ENCODE results near the gene ABHD17B.

ABHD17B gene

DNA sequence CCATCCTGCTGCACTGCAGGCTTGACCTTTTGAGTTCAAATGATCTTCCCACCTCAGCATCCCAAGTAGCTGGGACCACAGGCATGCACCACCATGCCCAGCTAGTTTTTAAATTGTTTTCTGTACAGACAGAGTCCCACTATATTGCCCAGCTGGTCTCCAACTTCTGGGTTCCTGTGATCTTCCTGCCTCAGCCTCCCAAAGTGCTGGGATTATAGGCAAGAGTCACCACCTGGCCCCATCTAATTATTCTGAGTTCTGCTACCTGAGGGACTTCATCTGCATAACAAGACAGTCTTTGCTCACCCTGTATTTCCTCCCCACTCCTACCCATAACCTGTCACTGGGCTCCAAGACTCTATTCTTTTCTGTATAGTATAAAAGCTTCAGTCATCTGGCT is 88.1 kb downstream of the ABHD17B start:
- in situ Hi-C loops (cut with MboI; ENCODE audit: low sequenced_read_pairs), result no loop called here

DNA sequence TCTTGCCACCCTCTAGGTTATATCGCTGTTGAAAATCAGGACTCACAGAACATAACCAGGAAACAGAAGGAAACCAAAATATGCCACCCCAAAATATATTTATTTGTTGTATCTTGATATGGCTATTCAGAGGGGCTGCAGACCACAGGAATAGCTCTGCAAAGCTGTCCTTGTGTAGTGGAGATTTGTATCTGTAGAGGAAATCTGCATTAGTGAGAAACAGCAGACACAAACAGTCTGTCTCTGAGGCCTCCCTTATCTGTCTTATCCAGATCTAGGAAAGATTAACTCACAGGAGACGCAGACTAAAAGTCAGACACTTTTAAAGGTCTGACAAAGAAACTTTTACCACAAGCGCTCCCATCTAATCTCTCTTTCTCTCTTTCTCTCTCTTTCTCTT is 88.5 kb downstream of the ABHD17B start:
- in situ Hi-C loops (cut with MboI; ENCODE audit: low sequenced_read_pairs), result no loop called here

DNA sequence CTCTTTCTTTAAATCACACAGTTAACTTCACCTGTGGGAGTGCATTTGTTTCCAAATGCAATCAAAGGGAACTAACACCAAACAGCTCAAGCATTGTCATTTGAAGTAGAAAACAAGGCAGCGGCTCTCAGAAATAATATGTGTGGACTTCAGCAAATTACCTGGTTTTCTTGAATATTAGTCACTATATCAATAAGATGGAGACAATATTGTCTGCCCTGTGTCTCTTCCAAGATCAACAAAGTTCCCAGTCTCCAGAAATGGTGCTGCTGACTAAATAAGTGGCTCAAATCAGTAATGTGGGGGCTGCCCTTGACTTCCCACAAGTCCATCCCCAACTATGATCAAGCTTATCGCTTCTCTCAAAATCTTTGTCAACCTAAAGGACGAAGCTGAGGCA is 89.6 kb downstream of the ABHD17B start:
- in situ Hi-C loops (cut with MboI; ENCODE audit: low sequenced_read_pairs), result no loop called here

DNA sequence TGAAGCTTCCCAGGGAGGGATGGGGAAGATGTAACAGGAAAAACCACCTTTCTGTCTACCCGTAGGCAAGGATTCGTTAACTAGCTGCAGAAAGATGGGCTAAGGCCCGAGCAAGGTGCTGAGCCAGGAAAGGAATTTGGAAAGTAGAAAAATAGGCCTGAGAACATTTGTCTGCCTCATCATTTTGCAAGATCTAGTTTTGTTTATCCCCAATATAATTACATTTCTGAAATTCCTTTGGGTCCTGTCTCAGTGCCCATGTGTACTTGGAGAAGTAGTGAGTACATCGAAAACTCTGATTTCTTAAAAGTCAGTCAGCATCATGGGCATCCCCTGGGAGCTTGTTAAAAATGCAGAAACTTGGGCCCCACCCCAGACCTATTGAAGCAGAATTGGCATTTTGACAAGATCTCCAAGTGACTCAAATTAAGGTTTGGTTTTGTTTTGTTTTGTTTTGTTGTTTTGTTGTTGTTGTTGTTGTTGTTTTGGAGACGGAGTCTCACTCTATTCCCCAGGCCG is 90.5 kb downstream of the ABHD17B start:
- in situ Hi-C loops (cut with MboI; ENCODE audit: low sequenced_read_pairs), result no loop called here

DNA sequence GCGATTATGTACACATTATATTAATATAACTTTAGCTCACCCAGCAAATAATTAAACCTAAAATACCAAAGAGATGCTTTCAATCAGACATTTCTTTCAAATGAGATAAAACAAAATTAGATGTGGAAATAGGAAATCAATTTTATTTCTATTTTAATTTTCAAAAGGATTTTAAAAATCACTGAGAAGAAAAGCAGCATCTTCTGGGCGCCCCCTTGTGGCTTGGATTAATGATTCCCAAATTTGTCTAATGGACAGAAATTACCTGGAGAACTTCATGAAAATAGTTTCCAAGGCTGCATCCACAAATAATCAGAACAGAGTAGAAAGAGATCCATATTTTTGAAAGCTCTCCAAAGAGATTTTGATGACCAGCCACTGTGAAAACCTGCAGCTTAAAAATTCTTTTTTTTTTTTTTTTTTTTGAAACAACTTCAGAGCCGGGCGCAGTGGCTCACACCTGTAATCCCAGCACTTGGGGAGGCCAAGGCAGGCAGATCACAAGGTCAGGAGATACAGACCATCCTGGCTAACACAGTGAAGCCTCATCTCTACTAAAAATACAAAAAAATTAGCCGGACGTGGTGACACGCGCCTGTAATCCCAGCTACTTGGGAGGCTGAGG is 91.8 kb downstream of the ABHD17B start:
- in situ Hi-C loops (cut with MboI; ENCODE audit: low sequenced_read_pairs), result no loop called here

DNA sequence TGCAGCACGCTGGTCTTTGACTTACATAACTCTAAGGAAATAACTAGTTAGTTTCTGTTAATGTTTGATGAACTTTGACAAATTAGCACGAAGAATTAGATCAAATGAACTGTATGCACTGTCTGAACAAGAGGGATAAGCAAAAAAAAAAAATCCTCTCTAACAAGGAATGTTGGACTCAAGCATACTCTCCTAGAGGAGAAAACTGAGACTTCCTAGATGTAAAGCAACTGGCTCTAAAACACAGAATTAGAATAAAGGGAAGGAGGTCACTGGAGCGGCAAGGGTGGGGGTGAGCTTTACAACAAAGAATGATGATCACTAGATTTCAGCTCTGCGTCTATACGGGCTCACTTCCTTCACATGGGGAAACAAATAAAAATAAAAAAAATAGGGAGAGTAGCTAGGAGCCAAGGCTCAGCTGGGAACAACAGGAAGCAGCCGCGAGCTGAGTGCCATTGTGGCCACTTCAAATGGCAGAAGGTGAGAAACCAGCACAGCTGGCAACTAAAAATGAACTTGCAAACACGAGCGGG is 94.0 kb downstream of the ABHD17B start:
- in situ Hi-C loops (cut with MboI; ENCODE audit: low sequenced_read_pairs), result no loop called here
